Activated T-helper 1 cell treated with anti-CD3 and anti-CD28 coated beads, Interleukin-2, amount 50 U/mL, for 16 hours (primary cell): ENCODE data around the gene TMBIM4.

Source experiments
- DNase-seq, 2 donors: peaks; one replicate each; pipeline ENCODE4 v3.0.0-alpha.2; 2020; ENCODE audit warnings: low read depth in 1 of 2, low spot score in 1 of 2

Gene TMBIM4

DNA sequence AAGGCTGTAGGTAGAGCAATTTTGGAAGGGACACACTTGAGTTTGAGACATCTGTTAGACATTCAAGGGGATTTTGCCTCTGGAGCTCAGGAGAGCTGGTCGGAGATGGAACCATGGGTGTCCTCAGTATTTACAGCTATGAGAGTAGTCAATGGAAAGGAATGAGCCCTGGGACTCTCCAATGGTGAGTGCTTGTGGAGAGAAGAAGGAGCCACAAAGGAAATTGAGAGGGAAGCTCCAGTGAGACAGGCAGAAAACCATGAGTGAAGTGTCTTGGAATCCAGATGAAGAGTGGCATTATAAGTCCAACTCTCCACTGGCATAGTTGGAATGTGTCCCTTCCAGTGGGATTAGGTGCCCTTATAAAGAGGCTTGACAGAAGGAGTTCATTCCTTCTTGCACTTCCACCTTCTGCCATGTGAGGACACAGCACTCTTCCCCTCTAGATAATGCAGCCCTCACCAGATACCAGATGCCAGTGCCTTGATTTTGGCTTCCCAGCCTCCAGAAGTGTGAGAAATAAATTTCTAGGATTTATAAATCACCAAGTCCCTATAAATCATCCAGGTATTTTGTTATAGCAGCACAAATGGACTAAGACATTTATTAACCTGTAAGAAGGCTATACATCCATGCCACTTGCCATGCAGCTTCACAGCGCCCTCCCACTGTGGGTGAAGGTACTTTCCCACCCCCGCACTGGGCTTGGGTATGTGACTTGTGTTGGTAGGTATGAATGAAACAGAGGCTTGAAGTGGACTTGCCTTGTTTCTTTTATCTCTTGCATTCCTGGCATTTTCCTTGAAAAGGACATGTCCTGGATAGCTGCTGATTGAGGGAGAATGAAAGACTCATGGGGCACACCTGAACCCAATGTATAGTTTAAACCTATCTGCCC is 66.5 kb downstream of the TMBIM4 start:
- DNase-seq: no peak

- DNase-seq: no peak
These were observed 77.1 kb downstream of the TMBIM4 start for GRCh38 chr12:66092559-66093269.

- DNase-seq: no peak
These were observed 79.6 kb downstream of the TMBIM4 start for GRCh38 chr12:66090157-66090556.

DNA sequence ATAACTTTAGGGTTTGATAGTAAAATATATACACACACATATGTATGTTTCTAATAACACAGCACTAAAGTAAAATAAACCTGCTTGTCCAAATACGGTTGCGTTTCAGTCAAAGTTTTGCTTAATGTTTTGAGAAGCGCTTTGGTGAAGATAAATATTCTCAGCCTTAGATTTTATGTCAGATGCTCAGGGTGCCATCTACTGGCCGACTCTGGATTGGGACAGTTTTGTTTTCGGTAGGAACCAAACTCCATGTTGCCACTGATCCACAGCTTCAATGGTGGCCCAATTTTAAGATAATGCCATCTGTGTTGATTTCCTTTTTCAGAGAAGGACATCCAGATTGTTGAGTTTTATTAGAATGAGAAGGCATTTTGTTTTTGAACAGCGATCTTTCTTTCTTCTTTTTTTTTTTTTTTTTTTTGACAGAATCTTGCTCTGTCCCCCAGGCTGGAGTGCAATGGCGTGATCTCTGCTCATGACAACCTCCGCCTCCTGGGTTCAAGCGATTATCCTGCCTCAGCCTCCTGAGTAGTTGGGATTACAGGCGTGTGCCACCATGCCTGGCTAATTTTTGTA is 82.3 kb downstream of the TMBIM4 start:
- peak in 1 of 2 donors; percentile 5 for DNase-seq

- no peak for DNase-seq
These were observed 83.8 kb downstream of the TMBIM4 start for GRCh38 chr12:66085998-66086397.
